Measurements from ENCODE around the gene KIAA2012. TPM values are rescaled to one million over a fixed set of nuclear protein-coding genes. Genes with fewer than 3 reads are reported as not detected.

Gene KIAA2012
- total RNA-seq, 1 donor from 2014 or later, result not detected

DNA sequence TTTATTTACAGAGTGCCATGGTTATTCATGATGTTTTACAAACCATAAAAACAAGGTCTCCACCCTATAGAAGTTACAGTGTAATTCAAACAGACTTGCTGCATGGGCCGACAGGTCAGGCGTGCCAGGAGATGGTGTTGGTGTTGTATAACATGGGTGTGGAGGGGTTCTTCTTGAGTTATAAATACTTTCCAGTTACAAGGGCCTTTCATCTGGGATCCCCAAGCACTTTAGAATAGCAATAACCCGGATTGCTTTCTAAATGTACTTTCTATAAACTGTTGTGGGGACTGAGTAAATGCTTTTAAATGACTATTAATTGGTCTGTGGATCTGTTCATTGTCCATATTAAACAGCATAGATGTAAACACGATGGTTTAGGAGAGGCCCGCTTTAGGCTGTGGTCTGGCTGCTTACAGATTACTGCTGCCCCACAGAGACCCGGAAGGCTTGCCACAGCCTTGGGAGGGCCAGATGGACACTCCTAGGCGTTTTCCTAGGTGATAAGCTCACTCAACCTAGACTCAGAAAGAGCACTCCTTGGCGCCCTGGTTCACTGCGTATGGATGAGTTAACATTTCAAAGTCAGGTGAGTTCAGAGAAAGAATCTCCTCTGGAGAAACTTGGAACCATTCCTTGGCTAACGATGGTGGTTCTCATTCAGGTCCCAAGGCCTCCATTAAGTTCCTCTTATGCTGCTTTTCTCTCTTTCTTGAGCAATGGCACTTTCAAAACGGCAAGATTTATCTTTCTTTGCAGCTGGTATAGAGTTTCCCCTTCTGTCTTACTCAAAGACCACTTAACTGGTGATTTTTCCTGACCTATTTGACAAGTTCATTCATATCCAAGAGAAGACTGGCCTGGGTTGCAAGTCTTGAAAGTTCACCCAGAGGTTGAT, 3.6 kb upstream of the KIAA2012 start:
- no peaks in the 10 kb centered on the region for H3K9me3 Mint-ChIP-seq (ENCODE audit: unreplicated experiment)
- Histone ChIP-seq H3K9ac (ENCODE audit: low read length) (no peak overlapping the region), H3K4me1 (ENCODE audit: insufficient read depth, low read length) (peaks cover 8% of the 10 kb centered on the region), H4K20me1 (ENCODE audit: insufficient read depth, low read length) (no peaks in the 10 kb centered on the region), H3K79me2 (ENCODE audit: insufficient read depth, low read length) (no peaks in the 10 kb centered on the region), H3K4me2 (ENCODE audit: low read length) (no peak overlapping the region), H2AFZ (ENCODE audit: low read depth, low read length) (no peak overlapping the region), H3K4me3 (ENCODE audit: insufficient read depth, low read depth, low read length) (no peak overlapping the region), H3K27me3 (ENCODE audit: insufficient read depth, low read length) (no peaks in the 10 kb centered on the region), H3K9me3 (ENCODE audit: insufficient read depth, low read depth, low read length) (no peaks in the 10 kb centered on the region), H3K36me3 (ENCODE audit: insufficient read depth, low read length) (no peaks in the 10 kb centered on the region), H3K27ac (ENCODE audit: low read depth, low read length) (no peak overlapping the region)
- no peaks in the 10 kb centered on the region for H3K27me3 Mint-ChIP-seq (ENCODE audit: low read depth, unreplicated experiment)
- peaks cover 7% of the 10 kb centered on the region for H3K4me1 Mint-ChIP-seq (ENCODE audit: low read depth, unreplicated experiment)
- H3K36me3 Mint-ChIP-seq (ENCODE audit: low read depth, unreplicated experiment), result no peaks in the 10 kb centered on the region
- FAIRE-seq (no peak), DNase-seq (ENCODE audit: low read depth) (no peak)
- no peak overlapping the region for H3K27ac Mint-ChIP-seq (ENCODE audit: unreplicated experiment)
- H3K4me3 Mint-ChIP-seq (ENCODE audit: unreplicated experiment), result no peak overlapping the region
- TF ChIP-seq, protein P1, sequence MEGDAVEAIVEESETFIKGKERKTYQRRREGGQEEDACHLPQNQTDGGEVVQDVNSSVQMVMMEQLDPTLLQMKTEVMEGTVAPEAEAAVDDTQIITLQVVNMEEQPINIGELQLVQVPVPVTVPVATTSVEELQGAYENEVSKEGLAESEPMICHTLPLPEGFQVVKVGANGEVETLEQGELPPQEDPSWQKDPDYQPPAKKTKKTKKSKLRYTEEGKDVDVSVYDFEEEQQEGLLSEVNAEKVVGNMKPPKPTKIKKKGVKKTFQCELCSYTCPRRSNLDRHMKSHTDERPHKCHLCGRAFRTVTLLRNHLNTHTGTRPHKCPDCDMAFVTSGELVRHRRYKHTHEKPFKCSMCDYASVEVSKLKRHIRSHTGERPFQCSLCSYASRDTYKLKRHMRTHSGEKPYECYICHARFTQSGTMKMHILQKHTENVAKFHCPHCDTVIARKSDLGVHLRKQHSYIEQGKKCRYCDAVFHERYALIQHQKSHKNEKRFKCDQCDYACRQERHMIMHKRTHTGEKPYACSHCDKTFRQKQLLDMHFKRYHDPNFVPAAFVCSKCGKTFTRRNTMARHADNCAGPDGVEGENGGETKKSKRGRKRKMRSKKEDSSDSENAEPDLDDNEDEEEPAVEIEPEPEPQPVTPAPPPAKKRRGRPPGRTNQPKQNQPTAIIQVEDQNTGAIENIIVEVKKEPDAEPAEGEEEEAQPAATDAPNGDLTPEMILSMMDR (IDR thresholded peaks at IDR 0.05; ENCODE audit: insufficient read depth, low read depth, low read length), result no peak

DNA sequence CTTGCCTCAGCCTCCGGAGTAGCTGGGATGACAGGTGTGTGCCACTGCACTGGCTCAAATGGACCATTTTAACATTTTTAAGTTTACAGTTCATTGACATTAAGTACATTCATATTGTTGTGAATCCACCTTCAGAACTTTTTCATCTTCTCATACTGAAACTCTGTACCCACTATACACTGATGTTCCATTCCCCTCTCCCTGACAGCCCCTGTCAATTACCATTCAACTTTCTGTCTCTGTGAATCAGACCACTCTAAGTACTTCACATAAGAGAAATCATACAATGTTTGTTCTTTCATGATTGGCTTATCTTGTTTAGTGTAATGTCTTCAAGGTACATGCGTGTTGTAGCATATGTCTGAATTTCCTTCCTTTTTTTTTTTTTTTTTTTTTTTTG, 1.9 kb upstream of the KIAA2012 start:
- no peaks in the 10 kb centered on the region for H3K36me3 Mint-ChIP-seq (ENCODE audit: low read depth, unreplicated experiment)
- Histone ChIP-seq H3K9ac (ENCODE audit: low read length) (no peak overlapping the region), H3K4me1 (ENCODE audit: insufficient read depth, low read length) (no peaks in the 10 kb centered on the region), H3K4me3 (ENCODE audit: insufficient read depth, low read depth, low read length) (no peak overlapping the region), H3K27ac (ENCODE audit: low read depth, low read length) (no peak overlapping the region), H3K4me2 (ENCODE audit: low read length) (no peak overlapping the region), H3K27me3 (ENCODE audit: insufficient read depth, low read length) (no peaks in the 10 kb centered on the region), H3K36me3 (ENCODE audit: insufficient read depth, low read length) (no peaks in the 10 kb centered on the region), H4K20me1 (ENCODE audit: insufficient read depth, low read length) (no peaks in the 10 kb centered on the region), H3K9me3 (ENCODE audit: insufficient read depth, low read depth, low read length) (no peaks in the 10 kb centered on the region), H3K79me2 (ENCODE audit: insufficient read depth, low read length) (no peaks in the 10 kb centered on the region), H2AFZ (ENCODE audit: low read depth, low read length) (no peak overlapping the region)
- no peak overlapping the region for H3K27ac Mint-ChIP-seq (ENCODE audit: unreplicated experiment)
- no peak for TF ChIP-seq EZH2 (IDR thresholded peaks at IDR 0.05; ENCODE audit: insufficient read depth, low read length)
- TF ChIP-seq, protein P1 (IDR thresholded peaks at IDR 0.05; ENCODE audit: insufficient read depth, low read depth, low read length), result no peak
- DNase-seq (ENCODE audit: low read depth), result no peak
- no peak for FAIRE-seq
- H3K4me3 Mint-ChIP-seq (ENCODE audit: unreplicated experiment), result no peak overlapping the region
- H3K4me1 Mint-ChIP-seq (ENCODE audit: low read depth, unreplicated experiment), result peaks cover 2% of the 10 kb centered on the region
- no peaks in the 10 kb centered on the region for H3K27me3 Mint-ChIP-seq (ENCODE audit: low read depth, unreplicated experiment)
- H3K9me3 Mint-ChIP-seq (ENCODE audit: unreplicated experiment), result no peaks in the 10 kb centered on the region

DNA sequence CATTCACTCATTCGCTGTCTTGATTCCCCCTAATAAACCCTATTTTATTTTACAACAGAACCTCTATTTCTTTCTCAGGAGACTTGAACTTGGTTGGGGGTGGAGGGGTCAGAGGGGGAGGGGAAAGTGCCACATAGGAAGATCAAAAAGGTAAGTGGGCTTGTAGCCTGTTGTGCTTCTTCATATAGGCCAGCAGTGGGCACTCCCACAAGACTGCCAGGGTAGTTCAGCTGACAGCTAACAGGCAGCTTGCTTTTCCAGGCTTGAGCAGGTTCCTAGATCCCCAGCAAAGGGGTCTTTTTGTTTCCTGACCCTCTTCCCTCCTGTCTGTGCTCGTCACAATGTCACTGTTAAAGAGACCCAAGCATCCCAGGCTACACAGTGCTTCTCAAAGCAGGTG, 829 bp upstream of the KIAA2012 start:
- no peak overlapping the region for H3K27ac ChIP-seq (ENCODE audit: low read depth, low read length)
- no peaks in the 10 kb centered on the region for H3K9me3 ChIP-seq (ENCODE audit: insufficient read depth, low read depth, low read length)
- H3K9ac ChIP-seq (ENCODE audit: low read length), result no peak overlapping the region
- no peak overlapping the region for H2AFZ ChIP-seq (ENCODE audit: low read depth, low read length)
- Mint-ChIP-seq H3K27me3 (ENCODE audit: low read depth, unreplicated experiment) (peaks cover 1% of the 10 kb centered on the region), H3K27ac (ENCODE audit: unreplicated experiment) (no peak overlapping the region), H3K36me3 (ENCODE audit: low read depth, unreplicated experiment) (no peaks in the 10 kb centered on the region), H3K9me3 (ENCODE audit: unreplicated experiment) (no peaks in the 10 kb centered on the region), H3K4me1 (ENCODE audit: low read depth, unreplicated experiment) (peaks cover 2% of the 10 kb centered on the region), H3K4me3 (ENCODE audit: unreplicated experiment) (no peak overlapping the region)
- no peaks in the 10 kb centered on the region for H3K36me3 ChIP-seq (ENCODE audit: insufficient read depth, low read length)
- FAIRE-seq (no peak), DNase-seq (ENCODE audit: low read depth) (no peak)
- no peaks in the 10 kb centered on the region for H4K20me1 ChIP-seq (ENCODE audit: insufficient read depth, low read length)
- no peak overlapping the region for H3K4me3 ChIP-seq (ENCODE audit: insufficient read depth, low read depth, low read length)
- no peaks in the 10 kb centered on the region for H3K79me2 ChIP-seq (ENCODE audit: insufficient read depth, low read length)
- H3K27me3 ChIP-seq (ENCODE audit: insufficient read depth, low read length), result no peaks in the 10 kb centered on the region
- H3K4me2 ChIP-seq (ENCODE audit: low read length), result no peak overlapping the region
- TF ChIP-seq EZH2 (IDR thresholded peaks at IDR 0.05; ENCODE audit: insufficient read depth, low read length), result no peak
- TF ChIP-seq, protein P1 (IDR thresholded peaks at IDR 0.05; ENCODE audit: insufficient read depth, low read depth, low read length), result no peak
- no peaks in the 10 kb centered on the region for H3K4me1 ChIP-seq (ENCODE audit: insufficient read depth, low read length)
